ENCODE measurements around the gene ERRFI1. TPM values are rescaled to one million over a fixed set of nuclear protein-coding genes. Genes with fewer than 3 reads are reported as not detected.

ERRFI1 gene
- total and polyA plus RNA-seq, 10 of the 15 experiments (the other 5 are each of a cell fraction or from before 2014, with no cell fraction given): 0.90 to 6.5 (median 3.1) TPM

DNA sequence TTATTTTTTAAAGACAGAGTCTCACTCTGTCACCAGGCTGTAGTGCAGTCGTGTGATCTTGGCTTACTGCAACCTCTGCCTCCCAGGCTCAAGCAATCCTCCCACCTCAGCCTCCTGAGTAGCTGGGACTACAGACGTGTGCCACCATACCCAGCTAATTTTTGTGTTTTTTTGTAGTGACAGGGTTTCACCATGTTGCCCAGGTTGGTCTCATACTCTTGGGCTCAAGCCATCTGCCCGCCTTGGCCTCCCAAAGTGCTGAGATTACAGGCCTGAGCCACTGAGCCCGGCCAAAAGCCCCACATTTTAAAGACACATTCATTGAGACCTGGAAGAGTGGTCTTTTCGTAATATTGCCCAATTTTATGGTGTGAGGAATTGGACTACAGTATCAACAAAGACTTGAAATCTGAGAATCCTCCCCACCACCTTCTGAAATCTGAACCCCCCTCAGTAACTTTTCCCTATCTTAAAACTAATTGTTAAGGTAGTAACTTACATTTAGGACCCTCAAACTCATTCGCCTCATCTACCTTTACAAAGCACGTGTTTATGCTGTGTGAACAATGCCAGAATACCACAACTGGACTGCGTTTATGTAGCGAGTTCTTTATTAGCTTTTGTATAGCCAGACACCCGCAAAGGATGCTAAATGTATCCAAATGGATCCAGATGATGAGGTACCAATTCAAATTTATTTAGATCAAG, 2.7 kb downstream of the ERRFI1 start:
- ChIA-PET SMC1A (ENCODE audit: uncharacterized antibody, unreplicated experiment) (interaction anchor here (2.5 kb wide), 1 partner anchor 8 kb away, joined by 11 read pairs; no protein-coding TSS in a partner anchor), RAD21 (ENCODE audit: unreplicated experiment) (no interaction called here), CTCF (interaction anchor here (0.7 to 2.2 kb wide), 8 partner anchors 8 to 292 kb away, joined by 3 to 11 read pairs (median 4); no protein-coding TSS in a partner anchor), POLR2A (no interaction called here)
- intact Hi-C loops (cut with micrococcal nuclease; ENCODE audit: unreplicated experiment): no loop called here
- 61% methylated on average over 10 of the region's 10 CpGs for WGBS (ENCODE audit: insufficient coverage, insufficient replicate concordance, low lambda C conversion rate, missing lambda C conversion rate)
- TF ChIP-seq MXI1 (IDR thresholded peaks at IDR 0.05; ENCODE audit: low read depth, low read length): no peak
- TF ChIP-seq ZNF24 (IDR thresholded peaks at IDR 0.05): no peak
- no peak for TF ChIP-seq CHD1 (IDR thresholded peaks at IDR 0.05; ENCODE audit: low read depth, low read length)
- TF ChIP-seq KDM1A (IDR thresholded peaks at IDR 0.05; ENCODE audit: borderline replicate concordance): no peak
- TF ChIP-seq, protein P1, sequence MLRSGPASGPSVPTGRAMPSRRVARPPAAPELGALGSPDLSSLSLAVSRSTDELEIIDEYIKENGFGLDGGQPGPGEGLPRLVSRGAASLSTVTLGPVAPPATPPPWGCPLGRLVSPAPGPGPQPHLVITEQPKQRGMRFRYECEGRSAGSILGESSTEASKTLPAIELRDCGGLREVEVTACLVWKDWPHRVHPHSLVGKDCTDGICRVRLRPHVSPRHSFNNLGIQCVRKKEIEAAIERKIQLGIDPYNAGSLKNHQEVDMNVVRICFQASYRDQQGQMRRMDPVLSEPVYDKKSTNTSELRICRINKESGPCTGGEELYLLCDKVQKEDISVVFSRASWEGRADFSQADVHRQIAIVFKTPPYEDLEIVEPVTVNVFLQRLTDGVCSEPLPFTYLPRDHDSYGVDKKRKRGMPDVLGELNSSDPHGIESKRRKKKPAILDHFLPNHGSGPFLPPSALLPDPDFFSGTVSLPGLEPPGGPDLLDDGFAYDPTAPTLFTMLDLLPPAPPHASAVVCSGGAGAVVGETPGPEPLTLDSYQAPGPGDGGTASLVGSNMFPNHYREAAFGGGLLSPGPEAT (IDR thresholded peaks at IDR 0.05; ENCODE audit: low read depth): no peak
- TF ChIP-seq, protein P2, sequence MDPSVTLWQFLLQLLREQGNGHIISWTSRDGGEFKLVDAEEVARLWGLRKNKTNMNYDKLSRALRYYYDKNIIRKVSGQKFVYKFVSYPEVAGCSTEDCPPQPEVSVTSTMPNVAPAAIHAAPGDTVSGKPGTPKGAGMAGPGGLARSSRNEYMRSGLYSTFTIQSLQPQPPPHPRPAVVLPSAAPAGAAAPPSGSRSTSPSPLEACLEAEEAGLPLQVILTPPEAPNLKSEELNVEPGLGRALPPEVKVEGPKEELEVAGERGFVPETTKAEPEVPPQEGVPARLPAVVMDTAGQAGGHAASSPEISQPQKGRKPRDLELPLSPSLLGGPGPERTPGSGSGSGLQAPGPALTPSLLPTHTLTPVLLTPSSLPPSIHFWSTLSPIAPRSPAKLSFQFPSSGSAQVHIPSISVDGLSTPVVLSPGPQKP (IDR thresholded peaks at IDR 0.05; ENCODE audit: low read depth, low read length): no peak
- no peak for TF ChIP-seq BRCA1 (IDR thresholded peaks at IDR 0.05; ENCODE audit: low read depth, low read length)
- Histone ChIP-seq H2AFZ (ENCODE audit: control insufficient read depth, low read depth, low read length) (no peak overlapping the region), H3K36me3 (ENCODE audit: control insufficient read depth in 2 of 2, insufficient read depth in 2 of 2, low read length in 1 of 2) (no peaks in the 10 kb centered on the region), H3K4me2 (ENCODE audit: control insufficient read depth, insufficient read depth) (no peak overlapping the region), H3K79me2 (ENCODE audit: control insufficient read depth, insufficient read depth, low read length) (no peaks in the 10 kb centered on the region), H3K27me3 (replicated peaks in 1 of 2; ENCODE audit: control insufficient read depth in 2 of 2, insufficient read depth in 2 of 2, low read length in 1 of 2) (peaks cover 0 to 4% of the 10 kb centered on the region in 2 experiments; a peak in 1 of 4 replicates), H3K4me1 (ENCODE audit: control insufficient read depth, insufficient read depth, low read length) (peaks cover 5% of the 10 kb centered on the region), H3K9ac (ENCODE audit: control insufficient read depth, insufficient read depth, low read length) (no peak overlapping the region), H4K20me1 (ENCODE audit: control insufficient read depth, insufficient read depth) (no peaks in the 10 kb centered on the region), H3K4me3 (no peak overlapping the region), H3K9me3 (replicated peaks; ENCODE audit: control insufficient read depth, insufficient read depth, low read length) (no peaks in the 10 kb centered on the region), H3K27ac (ENCODE audit: control insufficient read depth, insufficient read depth) (no peak overlapping the region)
- in situ Hi-C loops (cut with MboI): loop anchor here (5.0 kb wide), 1 partner anchor 289 kb away; no protein-coding TSS in a partner anchor
- FAIRE-seq (no peak), ATAC-seq (no peak), DNase-seq (ENCODE audit: low read depth, low spot score) (no peak)
- BruUV-seq (replicated peaks): no TSS peak

Measured in GM12878 (cell line).